Trophoblast cell (in vitro differentiated cells and primary cell): ENCODE results near the gene UBP1.

Source experiments
- DNase-seq, 2 donors: peaks; one replicate each; pipeline ENCODE4 v3.0.0-alpha.2; 2016
- H2AFZ ChIP-seq: 2 replicates; pipeline ENCODE4 v1.6.1; 2013; ENCODE audit warnings: low read length, moderate library complexity, mild to moderate bottlenecking; ENCODE audit not compliant: insufficient read depth, poor library complexity
- H2AK5ac ChIP-seq: 2 replicates; pipeline ENCODE4 v1.6.1; 2013; ENCODE audit warnings: mild to moderate bottlenecking, low read length
- H2BK120ac ChIP-seq: 2 replicates; pipeline ENCODE4 v1.6.1; 2013; ENCODE audit warnings: low read length, mild to moderate bottlenecking, moderate library complexity; ENCODE audit not compliant: insufficient read depth, poor library complexity
- H2BK12ac ChIP-seq: 2 replicates; pipeline ENCODE4 v1.6.1; 2013; ENCODE audit warnings: mild to moderate bottlenecking, low read length, moderate library complexity
- H2BK5ac ChIP-seq: 2 replicates; pipeline ENCODE4 v1.6.1; 2013; ENCODE audit warnings: low read length, low read depth, moderate library complexity, mild to moderate bottlenecking; ENCODE audit not compliant: poor library complexity
- H3K14ac ChIP-seq: 2 replicates; pipeline ENCODE4 v1.6.1; 2013; ENCODE audit warnings: mild to moderate bottlenecking, low read length
- H3K18ac ChIP-seq: 2 replicates; pipeline ENCODE4 v1.6.1; 2013; ENCODE audit warnings: mild to moderate bottlenecking, low read length
- H3K23ac ChIP-seq: 2 replicates; pipeline ENCODE4 v1.6.1; 2013; ENCODE audit warnings: low read length
- H3K27ac ChIP-seq: 2 replicates; pipeline ENCODE4 v1.5.1; 2013; ENCODE audit warnings: low read depth, mild to moderate bottlenecking, inconsistent platforms, low read length, moderate library complexity
- H3K27me3 ChIP-seq: 2 replicates; pipeline ENCODE4 v1.6.1; 2013; ENCODE audit warnings: inconsistent platforms, mild to moderate bottlenecking, low read length, moderate library complexity; ENCODE audit not compliant: insufficient read depth
- H3K36me3 ChIP-seq, 2 experiments: 1 replicate in 1 of 2; 2 replicates in 1 of 2; pipeline ENCODE4 v1.6.1; 2013; ENCODE audit warnings: low read length in 2 of 2, mild to moderate bottlenecking in 2 of 2, moderate library complexity in 1 of 2; ENCODE audit not compliant: insufficient read depth in 2 of 2, control insufficient read depth in 1 of 2
- H3K4ac ChIP-seq: 2 replicates; pipeline ENCODE4 v1.6.1; 2013; ENCODE audit warnings: low read depth, mild to moderate bottlenecking, low read length, moderate library complexity
- H3K4me1 ChIP-seq, 2 experiments: 1 replicate in 1 of 2; 2 replicates in 1 of 2; pipeline ENCODE4 v1.6.1; 2013; ENCODE audit warnings: low read length in 2 of 2, mild to moderate bottlenecking in 2 of 2, moderate library complexity in 1 of 2; ENCODE audit not compliant: insufficient read depth in 2 of 2, control insufficient read depth in 1 of 2
- H3K4me2 ChIP-seq: 2 replicates; pipeline ENCODE4 v1.6.1; 2013; ENCODE audit warnings: inconsistent platforms, mild to moderate bottlenecking, low read length, moderate library complexity
- H3K4me3 ChIP-seq: 2 replicates; pipeline ENCODE4 v1.5.1; 2013; ENCODE audit warnings: mild to moderate bottlenecking, low read depth, low read length, inconsistent platforms
- H3K79me1 ChIP-seq: one replicate; pipeline ENCODE4 v1.6.1; 2013; ENCODE audit warnings: low read length
- H3K79me2 ChIP-seq: 2 replicates; pipeline ENCODE4 v1.6.1; 2013; ENCODE audit warnings: low read length, mild to moderate bottlenecking; ENCODE audit not compliant: control insufficient read depth, insufficient read depth, poor library complexity
- H3K9ac ChIP-seq: 2 replicates; pipeline ENCODE4 v1.6.1; 2013; ENCODE audit warnings: mild to moderate bottlenecking, low read length
- H3K9me3 ChIP-seq: 2 replicates; pipeline ENCODE4 v1.6.1; 2013; ENCODE audit warnings: low read depth, mild to moderate bottlenecking, control low read depth, inconsistent platforms, low read length; ENCODE audit not compliant: insufficient read depth
- H4K12ac ChIP-seq: 2 replicates; pipeline ENCODE4 v1.6.1; 2013; ENCODE audit warnings: low read depth, mild to moderate bottlenecking, low read length, moderate library complexity
- H4K8ac ChIP-seq: 2 replicates; pipeline ENCODE4 v1.6.1; 2013; ENCODE audit warnings: low read depth, mild to moderate bottlenecking, low read length, moderate library complexity
- H4K91ac ChIP-seq: one replicate; pipeline ENCODE4 v1.6.1; 2013; ENCODE audit warnings: low read depth, mild to moderate bottlenecking, low read length, moderate library complexity
- WGBS: extraction: QIAGEN DNeasy Blood & Tissue Kit; methylation state at CpG from one replicate; pipeline ENCODE4 v1.1.7; 2013; ENCODE audit warnings: missing lambda C conversion rate; ENCODE audit not compliant: insufficient read length, insufficient coverage; ENCODE audit errors: extremely low coverage; 5-methylcytosine and 5-hydroxymethylcytosine counted together

UBP1 gene

DNA sequence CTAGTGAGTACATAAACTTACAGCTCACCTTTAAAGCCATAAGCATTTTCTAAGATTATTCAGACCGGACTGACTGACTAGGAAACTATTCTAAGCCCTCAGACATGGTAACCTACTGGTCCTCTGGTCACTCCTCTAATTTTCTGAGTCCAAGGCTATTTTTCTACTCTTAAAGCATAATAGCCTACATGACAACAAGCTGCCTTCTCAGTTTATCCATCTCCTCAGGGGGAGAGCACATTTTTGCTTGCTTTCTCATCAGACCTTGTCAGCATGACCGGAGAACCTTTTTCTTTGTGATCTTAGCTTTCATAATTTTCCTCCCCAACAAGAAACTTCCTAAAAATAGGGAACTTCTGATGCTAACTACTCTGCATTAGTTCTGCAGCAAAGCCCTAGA lies 38.4 kb downstream of the UBP1 start:
- Histone ChIP-seq H3K79me2 (no peaks in the 10 kb centered on the region), H2BK5ac (no peak overlapping the region), H4K91ac (no peak overlapping the region), H4K8ac (no peak overlapping the region), H3K4me1 (peaks cover 0 to 1% of the 10 kb centered on the region in 2 experiments), H2AK5ac (no peak overlapping the region), H4K12ac (no peak overlapping the region), H2AFZ (no peak overlapping the region), H3K23ac (no peak overlapping the region), H3K14ac (no peak overlapping the region), H3K79me1 (peaks cover 2% of the 10 kb centered on the region), H3K27ac (peak overlapping the region; percentile 40), H2BK12ac (no peak overlapping the region), H2BK120ac (no peak overlapping the region), H3K9me3 (no peaks in the 10 kb centered on the region), H3K36me3 (peaks cover 18 to 33% of the 10 kb centered on the region in 2 experiments), H3K4me2 (no peak overlapping the region), H3K9ac (no peak overlapping the region), H3K4ac (no peak overlapping the region), H3K18ac (no peak overlapping the region), H3K27me3 (no peaks in the 10 kb centered on the region), H3K4me3 (no peak overlapping the region)
- no CpG with 5 or more reads among the region's 2 CpGs for WGBS
- DNase-seq: peak; percentile 63 to 80

DNA sequence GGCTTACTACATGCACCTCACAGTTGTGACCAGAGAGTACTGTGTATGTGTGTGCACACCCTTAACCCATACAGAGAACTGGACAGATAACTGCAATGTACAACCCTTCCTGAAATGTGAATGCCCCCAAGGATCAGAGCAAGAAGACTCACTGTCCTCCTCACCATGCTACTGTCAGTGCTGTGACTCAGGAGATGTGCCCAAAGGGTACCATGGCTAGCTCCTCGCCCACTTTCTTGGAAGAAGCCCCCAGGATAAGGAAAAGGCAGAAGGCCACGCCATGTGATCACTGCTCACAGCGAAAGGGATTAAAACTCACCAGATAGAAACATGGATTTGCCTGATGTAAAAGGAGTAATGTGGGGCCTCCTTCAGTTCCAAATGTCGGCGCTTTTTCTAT lies 41.8 kb downstream of the UBP1 start:
- Histone ChIP-seq H2BK5ac (no peak overlapping the region), H3K4me2 (no peak overlapping the region), H3K27me3 (no peaks in the 10 kb centered on the region), H3K79me2 (no peaks in the 10 kb centered on the region), H3K9ac (no peak overlapping the region), H2AK5ac (no peak overlapping the region), H3K18ac (no peak overlapping the region), H2BK12ac (no peak overlapping the region), H3K79me1 (peaks cover 2% of the 10 kb centered on the region), H3K27ac (no peak overlapping the region), H2AFZ (no peak overlapping the region), H4K91ac (no peak overlapping the region), H3K4me1 (peaks cover 0 to 1% of the 10 kb centered on the region in 2 experiments), H3K36me3 (peaks cover 15 to 35% of the 10 kb centered on the region in 2 experiments), H3K4me3 (no peak overlapping the region), H3K9me3 (peaks cover 1% of the 10 kb centered on the region), H3K14ac (no peak overlapping the region), H4K8ac (no peak overlapping the region), H3K23ac (no peak overlapping the region), H2BK120ac (no peak overlapping the region), H3K4ac (no peak overlapping the region), H4K12ac (no peak overlapping the region)
- no CpG with 5 or more reads among the region's 5 CpGs for WGBS
- no peak for DNase-seq

- Histone ChIP-seq H3K23ac (no peak overlapping the region), H3K79me2 (no peaks in the 10 kb centered on the region)
- WGBS: no CpG with 5 or more reads among the region's 7 CpGs
Observed at GRCh38 chr3:33395900-33396299, 44.3 kb downstream of the UBP1 start.

DNA sequence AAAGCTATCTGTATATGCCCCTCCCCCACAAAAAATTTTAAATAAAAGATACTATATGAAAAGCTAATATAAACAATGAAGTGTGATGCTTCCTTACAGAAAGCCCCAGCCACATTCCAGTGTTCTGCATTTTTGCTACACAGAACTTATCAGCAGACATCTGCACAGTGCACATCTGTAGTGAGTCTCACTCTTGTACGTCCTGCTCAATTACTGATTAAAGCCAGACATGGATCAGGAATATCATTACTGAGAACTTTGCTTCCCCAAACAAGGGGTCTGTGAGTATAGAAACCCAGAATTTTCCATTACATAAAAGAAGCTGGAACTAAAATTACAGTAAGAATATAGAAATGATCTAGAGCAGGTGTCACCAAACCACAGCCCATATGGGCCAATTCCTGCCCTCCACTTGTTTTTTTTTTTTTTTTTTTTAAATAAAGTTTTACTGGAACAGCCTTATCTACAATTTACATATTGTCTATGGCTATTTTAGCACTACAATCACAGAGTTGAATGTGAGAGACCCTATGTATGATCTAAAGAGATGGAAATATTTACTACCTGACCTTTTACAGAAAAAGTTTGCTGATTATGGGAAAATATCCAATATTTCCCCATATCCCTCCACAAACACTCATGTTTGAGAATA lies 45.7 kb downstream of the UBP1 start:
- Histone ChIP-seq H2BK12ac (no peak overlapping the region), H3K4me3 (no peak overlapping the region), H4K8ac (no peak overlapping the region), H2BK120ac (no peak overlapping the region), H2BK5ac (no peak overlapping the region), H4K12ac (no peak overlapping the region), H2AFZ (no peak overlapping the region), H3K27me3 (no peaks in the 10 kb centered on the region), H3K79me1 (no peaks in the 10 kb centered on the region), H4K91ac (no peak overlapping the region), H3K14ac (no peak overlapping the region), H3K9ac (no peak overlapping the region), H3K27ac (no peak overlapping the region), H3K79me2 (no peaks in the 10 kb centered on the region), H3K4ac (no peak overlapping the region), H3K9me3 (peaks cover 1% of the 10 kb centered on the region), H3K4me1 (no peaks in the 10 kb centered on the region), H3K23ac (no peak overlapping the region), H3K36me3 (peaks cover 25 to 45% of the 10 kb centered on the region in 2 experiments), H3K4me2 (no peak overlapping the region), H2AK5ac (no peak overlapping the region), H3K18ac (no peak overlapping the region)
- DNase-seq: no peak
- no CpG with 5 or more reads among the region's 1 CpG for WGBS

More at GRCh38 chr3:33395900-33396299, 44.3 kb downstream of the UBP1 start:
- Histone ChIP-seq H4K91ac (no peak overlapping the region), H2BK5ac (no peak overlapping the region), H3K4me1 (no peaks in the 10 kb centered on the region), H3K9ac (no peak overlapping the region), H3K18ac (no peak overlapping the region), H4K12ac (no peak overlapping the region), H3K27ac (no peak overlapping the region), H4K8ac (no peak overlapping the region), H3K4me3 (no peak overlapping the region), H3K14ac (no peak overlapping the region), H3K27me3 (no peaks in the 10 kb centered on the region), H3K79me1 (no peaks in the 10 kb centered on the region), H2BK120ac (no peak overlapping the region), H2AFZ (no peak overlapping the region), H3K36me3 (peaks cover 19 to 42% of the 10 kb centered on the region in 2 experiments), H3K4me2 (no peak overlapping the region), H2AK5ac (no peak overlapping the region), H3K4ac (no peak overlapping the region), H3K9me3 (peaks cover 1% of the 10 kb centered on the region), H2BK12ac (no peak overlapping the region)
- no peak for DNase-seq
